HCT116 (cell line): ENCODE data around the gene CDKN2A. TPM values are rescaled to one million over a fixed set of nuclear protein-coding genes. Genes with fewer than 3 reads are reported as not detected.

Source experiments
- ATAC-seq: fragments of 200-7000 bp; cut with Tn5 transposase; 2 replicates; pipeline ENCODE4 v1.9.1; 2020; ENCODE audit warnings: mild to moderate bottlenecking, moderate library complexity
- BruUV-seq: library from RNA; stranded (reverse); fragments of 400-500 nt; replicated peaks from 2 replicates; lab custom pipeline; 2021; lab: Mats Ljungman, UMichigan
- CTCF ChIA-PET: fragments of 300-600 bp; sonication (Branson Sonifier 250); formaldehyde crosslinking; loops from one replicate; lab custom pipeline; 2021; ENCODE audit warnings: antibody characterized with exemption; lab: Charles Lee
- POLR2A ChIA-PET: fragments of 300-600, 350-600 bp; sonication (Branson Sonifier 250); formaldehyde crosslinking; loops from one replicate; lab custom pipeline; 2021; ENCODE audit warnings: antibody characterized with exemption; lab: Charles Lee
- RAD21 ChIA-PET, 2 experiments: fragments of 300-600 bp; sonication (Branson Sonifier 250); formaldehyde crosslinking; loops; one replicate each; lab custom pipeline; 2023; ENCODE audit warnings: low total read pairs in 2 of 2; ENCODE audit not compliant: uncharacterized antibody in 2 of 2, unreplicated experiment in 2 of 2, low non-redundant PET in 1 of 2; lab: Charles Lee
- DNase-seq: peaks from one replicate; pipeline ENCODE4 v3.0.0-alpha.2; 2010; ENCODE audit warnings: low read depth, low spot score
- H2AFZ ChIP-seq: fragments of 200-600 bp; shearing (Covaris generic), sonication (generic); 2 replicates; pipeline ENCODE4 v1.6.1; 2017; ENCODE audit warnings: low read depth, mixed run types, mixed read lengths, antibody characterized with exemption, low read length; ENCODE audit not compliant: poor library complexity, severe bottlenecking
- H3K27ac ChIP-seq: 2 replicates; pipeline ENCODE4 v1.5.1; 2012; ENCODE audit warnings: low read depth, low read length
- H3K27me3 ChIP-seq: fragments of 200-600 bp; sonication (generic); 2 replicates; pipeline ENCODE4 v1.6.1; 2016; ENCODE audit warnings: mixed run types, low read length, mixed read lengths; ENCODE audit not compliant: insufficient read depth
- H3K36me3 ChIP-seq, 2 experiments: fragments of 200-500 bp in 1 of 2; fragments of 200-600 bp in 1 of 2; sonication (Bioruptor generic) in 1 of 2; sonication (generic) in 1 of 2; 2 replicates each; pipeline versions ENCODE4 v1.5.1 to v1.6.1; 2014 to 2016; ENCODE audit warnings: low read length in 2 of 2, inconsistent platforms in 1 of 2, mixed read lengths in 1 of 2, mixed run types in 1 of 2; ENCODE audit not compliant: insufficient read depth in 2 of 2, control insufficient read depth in 1 of 2
- H3K4me1 ChIP-seq, 2 experiments: fragments of 200-600 bp in 1 of 2; sonication (generic) in 1 of 2; 2 replicates each; pipeline versions ENCODE4 v1.5.1 to v1.6.1; 2012 to 2017; ENCODE audit warnings: low read length in 2 of 2, inconsistent platforms in 1 of 2, mild to moderate bottlenecking in 1 of 2, mixed read lengths in 1 of 2, mixed run types in 1 of 2, moderate library complexity in 1 of 2; ENCODE audit not compliant: insufficient read depth in 2 of 2, control insufficient read depth in 1 of 2
- H3K4me2 ChIP-seq: fragments of 200-600 bp; sonication (generic); 2 replicates; pipeline ENCODE4 v1.6.1; 2017; ENCODE audit warnings: mixed run types, low read length, mixed read lengths
- H3K4me3 ChIP-seq, 2 experiments: fragments of 200-600 bp in 1 of 2; sonication (generic) in 1 of 2; replicated peaks in 1 of 2; 2 replicates each; pipeline ENCODE4 v1.5.1; 2011 to 2016; ENCODE audit warnings: low read length in 2 of 2, control low read depth in 1 of 2, low read depth in 1 of 2, mild to moderate bottlenecking in 1 of 2, mixed read lengths in 1 of 2, mixed run types in 1 of 2
- H3K79me2 ChIP-seq: fragments of 200-600 bp; sonication (generic); 2 replicates; pipeline ENCODE4 v1.6.1; 2017; ENCODE audit warnings: mild to moderate bottlenecking, mixed run types, low read length, moderate library complexity, mixed read lengths; ENCODE audit not compliant: insufficient read depth
- H3K9ac ChIP-seq: fragments of 200-600 bp; sonication (generic); 2 replicates; pipeline ENCODE4 v1.6.1; 2016; ENCODE audit warnings: low read length, mixed read lengths
- H3K9me2 ChIP-seq: fragments of 200-600 bp; sonication (generic), shearing (Covaris generic); 2 replicates; pipeline ENCODE4 v1.6.1; 2017; ENCODE audit warnings: mixed run types, mild to moderate bottlenecking, moderate library complexity; ENCODE audit not compliant: insufficient read depth
- H3K9me3 ChIP-seq, 2 experiments: fragments of 200-500 bp in 1 of 2; fragments of 200-600 bp in 1 of 2; sonication (Bioruptor generic) in 1 of 2; sonication (generic) in 1 of 2; 2 replicates each; pipeline ENCODE4 v1.6.1; 2014 to 2017; ENCODE audit warnings: low read length in 2 of 2, mixed read lengths in 2 of 2, inconsistent platforms in 1 of 2, low read depth in 1 of 2, mild to moderate bottlenecking in 1 of 2, mixed run types in 1 of 2, moderate library complexity in 1 of 2; ENCODE audit not compliant: control insufficient read depth in 1 of 2, insufficient read depth in 1 of 2
- H4K20me1 ChIP-seq: fragments of 200-600 bp; sonication (generic), shearing (Covaris generic); 2 replicates; pipeline ENCODE4 v1.6.1; 2017; ENCODE audit warnings: mixed run types, mild to moderate bottlenecking, moderate library complexity; ENCODE audit not compliant: insufficient read depth
- SIN3A ChIP-seq: IDR thresholded peaks from 2 replicates; pipeline ENCODE4 v1.6.1; 2012; ENCODE audit warnings: low read depth
- intact Hi-C: fragments of 100-400 bp; cut with micrococcal nuclease; formaldehyde crosslinking; loops from 2 replicates; pipeline ENCODE4 v1.10.0; 2022
- total RNA-seq: library from RNA; stranded (reverse); gene quantifications from one replicate; pipeline ENCODE4 v1.2.1, GENCODE V29; 2021; ENCODE audit not compliant: unreplicated experiment
- TF ChIP-seq, protein P1 (sequence below): IDR thresholded peaks from 2 replicates; pipeline ENCODE4 v1.6.1; 2012

CDKN2A gene
- total RNA-seq, 1 experiment from 2014 or later: 89.7 TPM

DNA sequence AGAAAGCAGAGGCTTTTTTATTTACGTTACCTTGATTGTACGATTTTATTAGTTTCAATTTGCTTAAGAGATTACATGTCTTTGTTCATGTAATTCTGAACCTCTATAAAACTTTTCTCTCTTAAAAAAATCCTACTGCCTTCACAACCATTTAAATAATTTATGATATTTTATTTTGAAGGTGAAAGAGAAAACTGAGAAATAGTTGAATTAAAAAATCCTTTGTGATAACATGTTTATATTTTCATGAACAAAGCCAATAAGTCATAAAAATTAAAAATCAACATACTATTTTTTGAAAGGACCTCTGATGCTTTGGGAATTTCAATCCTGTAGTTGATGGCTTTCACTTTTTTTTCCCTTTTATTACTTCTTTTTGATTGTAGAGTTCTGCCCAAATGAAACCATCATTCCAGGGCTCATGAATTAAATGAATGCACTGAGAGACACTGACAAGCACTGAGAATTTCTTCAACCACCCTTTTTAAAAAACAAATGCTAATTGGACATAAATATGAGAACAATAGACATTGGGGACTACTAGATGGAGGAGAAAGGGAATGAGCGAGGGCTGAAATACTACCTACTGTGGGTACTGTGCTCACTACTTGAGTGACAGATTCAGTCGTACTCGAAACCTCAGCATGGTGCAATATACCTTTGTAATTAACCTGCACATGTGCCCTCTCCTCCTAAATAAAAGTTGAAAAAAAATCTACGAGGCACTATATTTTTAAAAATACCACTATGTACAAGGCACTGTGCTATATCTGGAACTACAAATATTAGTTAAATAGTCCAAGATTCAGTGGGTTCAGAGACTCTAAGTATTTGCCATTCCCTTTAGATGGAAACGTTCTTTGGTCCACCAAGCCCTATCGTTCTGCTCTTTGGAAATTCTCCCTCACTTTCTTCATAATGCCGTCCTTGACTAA lies 5.9 kb downstream of the CDKN2A start:
- no peak for ATAC-seq
- no peaks in the 10 kb centered on the region; a peak in 1 of 4 replicates for H3K4me1 ChIP-seq
- TF ChIP-seq, protein P1, sequence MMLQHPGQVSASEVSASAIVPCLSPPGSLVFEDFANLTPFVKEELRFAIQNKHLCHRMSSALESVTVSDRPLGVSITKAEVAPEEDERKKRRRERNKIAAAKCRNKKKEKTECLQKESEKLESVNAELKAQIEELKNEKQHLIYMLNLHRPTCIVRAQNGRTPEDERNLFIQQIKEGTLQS: no peak
- TF ChIP-seq, all 23 proteins: peak for 0
- intact Hi-C loops: no loop called here
- H2AFZ ChIP-seq: no peak overlapping the region
- no peaks in the 10 kb centered on the region for H3K36me3 ChIP-seq
- no peaks in the 10 kb centered on the region for H3K9me3 ChIP-seq
- peaks cover 57% of the 10 kb centered on the region for H3K79me2 ChIP-seq
- no peaks in the 10 kb centered on the region for H3K9me2 ChIP-seq
- no peak overlapping the region for H3K27ac ChIP-seq
- no peak overlapping the region for H3K4me3 ChIP-seq
- RAD21 ChIA-PET: no interaction called here
- CTCF ChIA-PET: interaction anchor here (1.1 kb wide), 1 partner anchor 21 kb away, joined by 4 read pairs; the partner anchor contains the start of gene CDKN2B
- H3K27me3 ChIP-seq: no peaks in the 10 kb centered on the region
- POLR2A ChIA-PET: no interaction called here
- no peak for DNase-seq
- H3K9ac ChIP-seq: no peak overlapping the region
- no TSS peak for BruUV-seq
- no peak overlapping the region for H3K4me2 ChIP-seq
- H4K20me1 ChIP-seq: no peaks in the 10 kb centered on the region

DNA sequence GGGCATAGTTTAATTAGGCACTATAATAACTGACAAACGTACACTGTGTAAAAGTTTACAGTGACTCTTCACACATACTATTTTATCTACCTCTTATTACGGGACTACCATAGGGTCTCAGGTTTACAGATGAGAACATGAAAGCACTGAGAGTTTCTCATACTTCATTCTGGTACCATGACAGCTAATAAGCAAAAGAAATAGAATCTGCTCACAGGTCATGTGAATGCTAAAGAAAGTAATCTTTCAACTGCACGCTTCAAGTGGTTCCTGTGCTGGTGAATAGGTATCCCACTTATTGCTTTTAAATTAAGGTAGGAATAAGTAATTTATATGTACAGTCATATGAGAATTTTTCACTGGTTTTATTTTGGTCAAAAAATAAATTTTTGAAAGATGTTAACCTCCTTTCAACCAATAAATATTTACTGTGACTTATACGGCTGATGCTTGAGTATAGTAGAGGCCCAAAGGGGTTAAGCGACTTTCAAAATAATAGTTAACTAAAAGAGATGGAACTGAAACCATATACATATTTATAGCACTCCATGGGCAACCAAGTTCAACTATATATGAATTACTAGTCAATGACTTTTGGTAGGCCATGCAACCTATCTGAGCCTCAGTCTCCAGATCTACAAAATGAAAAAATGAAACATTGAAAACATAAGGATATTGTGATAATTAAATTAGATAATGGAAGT lies 8.1 kb downstream of the CDKN2A start:
- Histone ChIP-seq H3K27me3 (no peaks in the 10 kb centered on the region), H3K4me1 (no peaks in the 10 kb centered on the region), H4K20me1 (no peaks in the 10 kb centered on the region), H3K9ac (no peak overlapping the region), H3K79me2 (peaks cover 35% of the 10 kb centered on the region), H3K9me3 (no peaks in the 10 kb centered on the region), H2AFZ (no peak overlapping the region), H3K4me3 (no peak overlapping the region), H3K36me3 (no peaks in the 10 kb centered on the region), H3K4me2 (no peak overlapping the region), H3K27ac (no peak overlapping the region), H3K9me2 (no peaks in the 10 kb centered on the region)
- ChIA-PET POLR2A (interaction anchor here (1.0 kb wide), 1 partner anchor 99 kb away, joined by 4 read pairs; no protein-coding TSS in a partner anchor), RAD21 (no interaction called here), CTCF (interaction anchor here (1.3 to 1.4 kb wide), 2 partner anchors 23 to 258 kb away, joined by 3 to 6 read pairs; partner anchors contain the start of gene CDKN2B)
- intact Hi-C loops: no loop called here
- TF ChIP-seq SIN3A: no peak
- DNase-seq (no peak), ATAC-seq (no peak)
- no TSS peak for BruUV-seq
